Muscle layer of colon (tissue), 2 donors: Measurements from ENCODE around the gene DPH5.
"Not testable (repeated sequence)": the region's sequence is repeated elsewhere in the genome, so short reads cannot be mapped to it uniquely, and the experiment has no call there.

Experiments
- H3K27ac ChIP-seq: one replicate; pipeline ENCODE4 v1.7.0; 2013; ENCODE audit warnings: low read depth, mild to moderate bottlenecking, low read length, moderate library complexity
- H3K27me3 ChIP-seq, 2 donors: one replicate each; pipeline ENCODE4 v1.7.0; 2013; ENCODE audit warnings: low read length in 2 of 2, mild to moderate bottlenecking in 2 of 2; ENCODE audit not compliant: insufficient read depth in 2 of 2, control insufficient read depth in 1 of 2
- H3K36me3 ChIP-seq: one replicate; pipeline ENCODE4 v1.7.0; 2013; ENCODE audit warnings: mild to moderate bottlenecking, low read length; ENCODE audit not compliant: insufficient read depth
- H3K4me1 ChIP-seq: one replicate; pipeline ENCODE4 v1.7.0; 2013; ENCODE audit warnings: mild to moderate bottlenecking, low read length; ENCODE audit not compliant: insufficient read depth
- H3K4me3 ChIP-seq, 2 donors: one replicate each; pipeline ENCODE4 v1.7.0; 2013; ENCODE audit warnings: low read length in 2 of 2, low read depth in 1 of 2, mild to moderate bottlenecking in 1 of 2, moderate library complexity in 1 of 2
- H3K9ac ChIP-seq: one replicate; pipeline ENCODE4 v1.7.0; 2013; ENCODE audit warnings: low read length
- H3K9me3 ChIP-seq: one replicate; pipeline ENCODE4 v1.7.0; 2013; ENCODE audit warnings: mild to moderate bottlenecking, low read length
- donor health status: abdominal sarcoma.
- donor health status: Adenocarcinoma of cecum.

Gene DPH5

DNA sequence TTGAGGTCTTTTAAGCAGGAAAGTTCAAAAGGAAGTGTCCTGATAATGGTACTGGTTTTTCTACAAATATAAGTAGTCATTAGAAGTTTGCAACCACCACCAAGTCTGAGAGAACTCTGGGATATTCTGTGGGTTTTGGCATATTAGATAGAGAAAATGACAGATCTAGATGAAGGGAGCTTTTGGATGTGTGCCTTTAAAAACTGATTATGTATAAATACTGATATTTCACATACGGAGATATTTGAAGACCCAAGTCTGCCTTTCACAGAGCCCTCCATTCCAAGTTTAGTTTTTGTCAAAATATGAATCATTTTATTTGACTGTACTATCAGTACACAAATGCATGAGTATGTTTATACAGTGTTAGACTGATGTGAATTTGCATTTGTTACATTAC, 48.6 kb downstream of the DPH5 start:
- Histone ChIP-seq H3K27ac (no peak overlapping the region), H3K27me3 (no peaks in the 10 kb centered on the region), H3K36me3 (no peaks in the 10 kb centered on the region), H3K9ac (no peak overlapping the region), H3K4me3 (no peak overlapping the region), H3K4me1 (no peaks in the 10 kb centered on the region), H3K9me3 (no peaks in the 10 kb centered on the region)

DNA sequence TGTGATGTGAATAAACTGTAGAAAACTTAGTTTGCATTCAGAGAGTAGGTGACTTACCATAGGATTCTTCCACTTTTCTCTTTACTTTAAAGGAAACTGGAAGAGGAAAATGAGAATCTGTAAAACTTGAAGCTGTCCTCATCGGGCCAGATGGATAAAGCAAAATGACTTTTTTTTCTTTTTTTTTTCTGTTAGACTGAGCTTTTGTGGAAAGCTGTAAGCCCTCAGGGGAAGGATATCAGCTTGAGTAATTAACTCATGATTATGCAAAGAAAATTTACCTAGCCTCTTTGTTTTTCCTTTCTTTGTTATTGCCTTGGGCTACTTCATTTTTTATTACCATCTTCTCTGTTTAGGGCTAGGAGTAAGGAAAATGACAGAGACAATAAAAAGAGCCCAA, 53.4 kb downstream of the DPH5 start:
- Histone ChIP-seq H3K4me1 (no peaks in the 10 kb centered on the region), H3K36me3 (no peaks in the 10 kb centered on the region), H3K27me3 (no peaks in the 10 kb centered on the region), H3K9ac (no peak overlapping the region), H3K4me3 (no peak overlapping the region), H3K27ac (no peak overlapping the region), H3K9me3 (no peaks in the 10 kb centered on the region)

DNA sequence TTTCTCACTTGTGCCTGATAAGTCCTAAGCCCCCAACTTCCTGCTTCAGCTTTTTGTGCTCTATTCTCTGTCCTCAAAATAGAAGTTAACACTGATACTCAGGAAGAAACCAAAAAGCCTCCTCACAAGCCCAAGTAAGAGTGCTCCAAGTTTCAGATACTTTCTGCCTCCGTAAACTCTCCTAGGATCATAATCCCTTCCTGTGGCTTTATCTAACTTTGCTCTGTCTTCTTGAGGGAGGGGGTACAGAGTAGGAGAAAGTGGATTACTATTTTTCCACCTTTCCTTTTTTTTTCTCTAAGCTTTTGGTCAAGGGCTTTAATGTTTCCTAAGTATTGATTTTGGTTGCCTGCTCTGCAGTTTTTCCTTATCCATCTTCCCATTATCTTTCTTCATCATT, 54.6 kb downstream of the DPH5 start:
- Histone ChIP-seq H3K4me1 (no peaks in the 10 kb centered on the region), H3K9me3 (no peaks in the 10 kb centered on the region), H3K4me3 (no peak overlapping the region), H3K27ac (no peak overlapping the region), H3K9ac (no peak overlapping the region), H3K27me3 (no peaks in the 10 kb centered on the region), H3K36me3 (peaks cover 7% of the 10 kb centered on the region)

DNA sequence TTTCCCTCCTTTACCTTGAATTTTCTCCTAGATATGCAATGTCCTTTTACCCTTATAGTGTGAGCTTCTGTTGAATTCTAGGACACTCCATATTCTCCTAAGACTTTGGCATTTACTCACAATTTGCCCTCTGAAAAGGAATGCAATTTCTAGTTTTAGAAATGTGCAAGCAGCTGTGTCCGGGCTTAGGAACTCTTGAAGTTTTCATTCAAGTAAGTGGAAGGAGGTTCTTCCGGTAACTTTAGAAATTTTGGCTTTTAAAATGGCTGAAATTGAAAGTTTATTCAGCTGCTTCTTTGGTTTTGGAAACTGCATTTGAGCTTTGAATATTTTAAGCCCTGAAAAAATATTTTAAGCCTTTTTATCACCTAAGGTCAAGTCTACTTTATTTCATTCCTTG, 56.3 kb downstream of the DPH5 start:
- peaks cover 12% of the 10 kb centered on the region for H3K36me3 ChIP-seq
- no peak overlapping the region for H3K4me3 ChIP-seq
- no peak overlapping the region for H3K27ac ChIP-seq
- no peak overlapping the region for H3K9ac ChIP-seq
- no peaks in the 10 kb centered on the region for H3K4me1 ChIP-seq
- no peaks in the 10 kb centered on the region for H3K9me3 ChIP-seq
- no peaks in the 10 kb centered on the region for H3K27me3 ChIP-seq

DNA sequence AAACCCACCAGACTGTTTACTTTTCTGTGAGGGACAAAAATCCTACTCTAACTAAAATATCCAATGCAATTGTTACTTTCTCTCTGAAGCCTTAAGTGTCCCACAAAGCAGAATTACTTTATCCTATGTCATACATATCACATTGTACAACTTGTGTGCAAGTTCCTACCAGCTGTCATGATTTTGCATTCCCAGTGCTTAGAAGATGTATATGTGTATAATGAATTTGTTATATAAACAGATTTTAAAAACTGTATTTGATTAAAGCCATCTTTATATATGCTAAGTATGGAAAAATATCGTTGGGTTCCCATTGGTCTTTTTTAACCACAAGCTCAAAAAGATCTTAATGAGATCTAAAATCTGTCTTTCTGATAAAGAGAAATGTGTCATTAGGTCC, 57.0 kb downstream of the DPH5 start:
- Histone ChIP-seq H3K27ac (no peak overlapping the region), H3K9me3 (no peaks in the 10 kb centered on the region), H3K36me3 (peaks cover 12% of the 10 kb centered on the region), H3K4me1 (no peaks in the 10 kb centered on the region), H3K9ac (no peak overlapping the region), H3K27me3 (no peaks in the 10 kb centered on the region), H3K4me3 (no peak overlapping the region)

DNA sequence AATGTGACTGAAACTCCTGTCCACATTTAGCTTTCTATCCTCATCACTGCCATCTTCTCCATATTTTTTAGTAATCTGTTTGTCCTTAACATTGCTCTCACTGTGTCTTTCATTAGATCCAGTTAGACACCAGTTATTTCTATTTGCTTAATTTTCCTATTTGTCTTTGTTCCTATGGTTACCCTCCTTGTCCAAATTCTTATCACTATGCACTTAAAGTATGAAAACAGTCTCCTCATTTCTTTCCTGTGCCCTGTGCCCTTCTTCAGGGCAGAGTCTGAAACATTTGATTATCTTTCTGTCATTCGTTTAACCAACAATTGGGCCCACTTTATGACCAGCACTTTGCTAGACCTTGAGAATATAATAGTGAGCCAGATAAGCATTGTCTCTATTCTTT, 65.5 kb downstream of the DPH5 start:
- H3K9me3 ChIP-seq, result no peaks in the 10 kb centered on the region
- H3K27me3 ChIP-seq, result no peaks in the 10 kb centered on the region
- no peak overlapping the region for H3K27ac ChIP-seq
- no peaks in the 10 kb centered on the region for H3K4me1 ChIP-seq
- no peaks in the 10 kb centered on the region for H3K36me3 ChIP-seq
- no peak overlapping the region for H3K4me3 ChIP-seq
- H3K9ac ChIP-seq, result no peak overlapping the region

DNA sequence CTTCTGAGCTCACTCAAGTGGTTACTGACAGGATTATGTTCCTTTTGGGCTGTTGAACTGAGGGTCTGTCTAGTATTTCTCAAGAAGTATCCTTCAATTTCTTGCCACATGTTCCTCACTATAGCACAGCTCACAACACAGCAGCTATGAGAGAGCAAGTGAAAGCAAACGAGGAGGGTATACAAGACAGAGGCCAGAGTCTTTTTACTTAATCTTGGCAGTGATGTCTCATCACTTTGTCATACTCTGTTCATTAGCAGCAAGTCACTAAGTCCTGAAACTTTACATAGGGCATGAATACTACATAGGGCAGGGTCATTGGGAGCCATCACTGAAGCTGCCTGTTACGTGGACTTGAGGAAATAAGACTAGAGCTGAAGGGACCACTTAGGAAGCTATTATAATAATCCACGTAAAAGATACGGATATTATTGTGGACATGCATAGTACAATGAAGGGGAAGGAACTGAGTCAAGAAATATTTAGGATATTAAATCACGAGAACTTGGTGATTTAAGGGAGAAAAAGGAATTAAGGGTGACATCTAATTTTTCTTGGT, 66.0 kb downstream of the DPH5 start:
- no peaks in the 10 kb centered on the region for H3K36me3 ChIP-seq
- no peak overlapping the region for H3K4me3 ChIP-seq
- H3K27me3 ChIP-seq, result no peaks in the 10 kb centered on the region
- no peaks in the 10 kb centered on the region for H3K4me1 ChIP-seq
- no peak overlapping the region for H3K27ac ChIP-seq
- H3K9me3 ChIP-seq, result no peaks in the 10 kb centered on the region
- H3K9ac ChIP-seq, result no peak overlapping the region

DNA sequence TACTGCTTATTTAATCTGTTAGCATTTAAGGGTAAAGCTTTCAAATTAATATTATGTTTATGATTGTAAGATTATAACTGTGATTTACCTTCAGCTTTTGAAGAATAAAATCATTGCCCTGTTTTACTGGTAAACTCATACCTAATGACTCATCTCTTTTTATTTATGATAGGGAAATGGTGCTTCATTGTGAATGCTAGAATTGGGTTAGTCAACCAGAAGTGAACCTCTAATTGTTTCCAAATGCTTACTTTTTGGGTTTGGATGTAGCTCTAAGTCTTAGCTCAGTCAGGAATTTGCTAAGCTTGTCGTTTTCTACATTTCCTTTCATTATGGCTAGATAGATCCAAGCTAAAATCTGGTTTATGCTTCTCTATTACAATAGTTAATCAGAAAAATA, 70.3 kb downstream of the DPH5 start:
- Histone ChIP-seq H3K27me3 (no peaks in the 10 kb centered on the region), H3K4me1 (no peaks in the 10 kb centered on the region), H3K9ac (no peak overlapping the region), H3K36me3 (no peaks in the 10 kb centered on the region), H3K9me3 (no peaks in the 10 kb centered on the region), H3K4me3 (no peak overlapping the region), H3K27ac (no peak overlapping the region)

DNA sequence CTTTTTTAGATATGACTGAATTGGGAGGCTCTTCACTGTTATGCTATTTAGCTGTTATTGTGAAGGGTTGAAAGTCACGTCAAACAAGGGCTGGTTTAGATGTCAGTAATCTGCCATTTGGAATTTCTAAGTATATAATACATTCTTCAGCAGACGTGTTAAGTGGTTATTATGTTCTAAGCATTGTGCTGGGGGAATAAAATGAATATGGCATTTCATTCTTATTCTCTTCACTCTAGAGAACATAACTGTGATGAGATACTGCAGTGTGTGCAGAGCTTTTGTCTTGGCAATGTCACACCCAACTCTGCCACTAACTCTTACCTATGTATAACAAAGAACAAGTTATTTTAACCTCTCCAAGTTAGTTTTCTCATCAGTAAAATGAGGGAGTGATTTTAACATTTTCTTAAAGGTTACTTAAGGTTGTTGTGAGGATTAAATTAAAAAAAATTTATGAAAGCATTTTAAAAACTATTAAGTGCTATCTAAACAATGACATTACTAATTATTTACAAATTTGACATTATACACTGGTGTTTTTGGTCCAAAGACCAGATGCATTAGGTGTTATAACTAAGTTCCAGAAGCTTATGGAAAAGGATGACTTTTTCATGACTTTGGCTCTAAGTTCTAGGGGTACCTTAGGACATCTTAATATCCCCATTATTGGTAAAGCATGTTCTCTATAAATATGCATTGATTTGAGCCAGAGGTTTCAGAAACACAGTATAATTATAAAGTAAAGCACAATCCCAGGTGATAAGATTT, 71.4 kb downstream of the DPH5 start:
- no peak overlapping the region for H3K4me3 ChIP-seq
- no peaks in the 10 kb centered on the region for H3K27me3 ChIP-seq
- H3K36me3 ChIP-seq, result no peaks in the 10 kb centered on the region
- H3K9me3 ChIP-seq, result no peaks in the 10 kb centered on the region
- H3K27ac ChIP-seq, result no peak overlapping the region
- no peaks in the 10 kb centered on the region for H3K4me1 ChIP-seq
- H3K9ac ChIP-seq, result no peak overlapping the region

DNA sequence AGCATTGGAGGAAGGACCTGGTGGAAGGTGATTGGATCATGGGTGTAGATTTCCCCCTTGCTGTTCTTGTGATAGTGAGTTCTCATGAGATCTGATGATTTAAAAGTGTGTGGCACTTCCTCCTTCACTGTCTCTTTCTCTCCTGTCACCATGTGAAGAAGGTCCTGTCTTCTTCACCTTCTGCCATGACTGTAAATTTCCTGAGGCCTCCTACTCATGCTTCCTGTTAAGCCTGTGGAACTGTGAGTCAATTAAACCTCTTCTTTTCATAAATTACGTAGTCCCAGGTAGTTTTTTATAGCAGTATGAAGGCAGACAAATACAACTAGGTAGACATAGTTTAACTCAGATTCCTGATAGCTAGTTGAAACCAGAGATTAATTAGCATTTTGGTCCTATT, 72.6 kb downstream of the DPH5 start:
- not testable (repeated sequence) for H3K4me3 ChIP-seq, H3K27ac ChIP-seq, H3K36me3 ChIP-seq, H3K9me3 ChIP-seq, H3K9ac ChIP-seq, H3K27me3 ChIP-seq, H3K4me1 ChIP-seq

DNA sequence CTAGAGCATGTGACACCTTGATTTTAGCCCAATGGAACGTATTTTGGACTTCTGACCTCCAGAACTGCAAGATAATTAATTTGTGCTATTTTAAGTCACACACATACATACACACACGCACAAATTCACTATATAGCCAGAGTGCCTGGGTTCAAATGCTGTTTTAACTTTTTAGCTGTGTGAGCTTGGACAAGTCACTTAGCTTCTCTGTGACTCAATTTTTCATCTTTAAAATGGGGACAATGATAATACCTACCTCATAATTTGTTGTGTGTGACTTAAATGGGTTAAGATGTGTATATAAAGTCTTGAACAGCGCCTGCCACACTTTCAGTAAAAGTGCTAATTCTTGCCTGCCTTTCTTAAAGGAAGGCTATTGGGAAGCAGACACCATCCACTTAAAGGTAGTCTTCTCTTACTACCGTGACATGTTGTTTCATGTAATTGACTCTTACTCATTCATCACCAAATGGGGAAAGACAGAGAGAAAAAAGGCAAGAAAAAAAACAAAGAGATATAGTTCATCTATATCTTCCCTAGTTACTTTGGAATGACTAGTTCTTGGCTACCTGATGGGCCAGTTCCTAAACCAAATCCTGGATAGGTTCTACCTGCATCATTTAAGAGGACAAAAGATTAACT, 73.4 kb downstream of the DPH5 start:
- H3K9ac ChIP-seq, result no peak overlapping the region
- no peaks in the 10 kb centered on the region for H3K27me3 ChIP-seq
- H3K27ac ChIP-seq, result no peak overlapping the region
- no peaks in the 10 kb centered on the region for H3K9me3 ChIP-seq
- H3K4me3 ChIP-seq, result no peak overlapping the region
- no peaks in the 10 kb centered on the region for H3K4me1 ChIP-seq
- no peaks in the 10 kb centered on the region for H3K36me3 ChIP-seq

DNA sequence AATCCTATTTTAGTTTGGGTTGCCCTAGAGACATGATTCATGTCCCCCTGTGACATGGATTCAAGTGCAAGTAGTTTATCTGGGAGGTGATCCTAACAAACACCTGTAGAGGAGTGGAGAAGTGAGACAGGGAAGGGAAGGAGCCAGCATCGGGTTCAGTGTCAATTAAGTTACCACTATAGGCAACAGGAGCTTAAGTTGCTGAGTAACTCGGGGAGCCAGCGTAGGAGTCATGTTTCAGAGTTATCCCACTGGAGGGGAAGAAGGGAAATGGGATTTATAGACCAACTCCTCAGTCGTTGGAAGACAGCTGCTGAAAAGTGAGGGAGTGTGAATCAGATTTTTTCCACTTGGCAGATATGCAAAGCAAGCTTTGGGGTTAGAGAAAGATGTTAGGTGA, 74.8 kb downstream of the DPH5 start:
- no peak overlapping the region for H3K4me3 ChIP-seq
- no peak overlapping the region for H3K27ac ChIP-seq
- no peaks in the 10 kb centered on the region for H3K4me1 ChIP-seq
- no peaks in the 10 kb centered on the region for H3K36me3 ChIP-seq
- H3K9ac ChIP-seq, result no peak overlapping the region
- H3K27me3 ChIP-seq, result no peaks in the 10 kb centered on the region
- no peaks in the 10 kb centered on the region for H3K9me3 ChIP-seq
